Measurements from ENCODE around the gene OXSM.

The OXSM gene

DNA sequence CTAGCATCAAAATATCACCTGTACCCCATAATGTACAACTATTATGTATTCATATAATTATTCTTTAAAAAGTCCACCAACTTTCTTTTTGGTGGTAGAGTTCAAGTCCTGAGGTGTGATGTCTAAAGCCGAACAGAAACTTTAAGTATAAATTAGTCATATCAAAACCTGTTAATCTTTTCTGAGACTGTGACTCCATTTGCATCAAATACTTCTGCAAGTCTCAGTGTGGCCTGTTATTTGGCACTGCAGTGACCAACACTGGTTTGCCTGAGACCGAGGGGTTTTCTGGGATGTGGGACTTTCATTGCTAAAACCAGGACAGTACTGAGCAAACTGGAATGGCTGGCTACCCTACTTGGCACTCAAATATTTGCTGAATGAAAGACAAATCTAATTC lies 14.0 kb upstream of the OXSM start:
- Histone ChIP-seq H3K27me3 (ENCODE audit: low read depth, low read length) (no peaks in the 10 kb centered on the region), H3K36me3 (replicated peaks; ENCODE audit: low read depth, low read length) (peaks cover 79% of the 10 kb centered on the region), H3K4me1 (ENCODE audit: low read length) (peaks cover 39% of the 10 kb centered on the region), H4K20me1 (ENCODE audit: insufficient read depth, low read length) (peaks cover 46% of the 10 kb centered on the region), H3K4me3 (ENCODE audit: low read length) (peak overlapping the region; percentile 11; the same call in 1 of the 2 replicates), H3K9me3 (ENCODE audit: insufficient read depth, low read length) (peaks cover 7% of the 10 kb centered on the region), H3K9ac (ENCODE audit: low read length) (no peak overlapping the region), H3K79me2 (ENCODE audit: low read length) (peaks cover 33% of the 10 kb centered on the region), H3K27ac (ENCODE audit: low read length) (no peak overlapping the region), H3K4me2 (ENCODE audit: low read length) (peak overlapping the region; percentile 55), H2AFZ (ENCODE audit: low read depth, low read length) (no peak overlapping the region)
- TF ChIP-seq, protein P1, sequence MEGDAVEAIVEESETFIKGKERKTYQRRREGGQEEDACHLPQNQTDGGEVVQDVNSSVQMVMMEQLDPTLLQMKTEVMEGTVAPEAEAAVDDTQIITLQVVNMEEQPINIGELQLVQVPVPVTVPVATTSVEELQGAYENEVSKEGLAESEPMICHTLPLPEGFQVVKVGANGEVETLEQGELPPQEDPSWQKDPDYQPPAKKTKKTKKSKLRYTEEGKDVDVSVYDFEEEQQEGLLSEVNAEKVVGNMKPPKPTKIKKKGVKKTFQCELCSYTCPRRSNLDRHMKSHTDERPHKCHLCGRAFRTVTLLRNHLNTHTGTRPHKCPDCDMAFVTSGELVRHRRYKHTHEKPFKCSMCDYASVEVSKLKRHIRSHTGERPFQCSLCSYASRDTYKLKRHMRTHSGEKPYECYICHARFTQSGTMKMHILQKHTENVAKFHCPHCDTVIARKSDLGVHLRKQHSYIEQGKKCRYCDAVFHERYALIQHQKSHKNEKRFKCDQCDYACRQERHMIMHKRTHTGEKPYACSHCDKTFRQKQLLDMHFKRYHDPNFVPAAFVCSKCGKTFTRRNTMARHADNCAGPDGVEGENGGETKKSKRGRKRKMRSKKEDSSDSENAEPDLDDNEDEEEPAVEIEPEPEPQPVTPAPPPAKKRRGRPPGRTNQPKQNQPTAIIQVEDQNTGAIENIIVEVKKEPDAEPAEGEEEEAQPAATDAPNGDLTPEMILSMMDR (IDR thresholded peaks at IDR 0.05; ENCODE audit: low read depth, low read length), result no peak
- no peak for TF ChIP-seq EZH2phosphoT487 (IDR thresholded peaks at IDR 0.05; ENCODE audit: low read depth)

DNA sequence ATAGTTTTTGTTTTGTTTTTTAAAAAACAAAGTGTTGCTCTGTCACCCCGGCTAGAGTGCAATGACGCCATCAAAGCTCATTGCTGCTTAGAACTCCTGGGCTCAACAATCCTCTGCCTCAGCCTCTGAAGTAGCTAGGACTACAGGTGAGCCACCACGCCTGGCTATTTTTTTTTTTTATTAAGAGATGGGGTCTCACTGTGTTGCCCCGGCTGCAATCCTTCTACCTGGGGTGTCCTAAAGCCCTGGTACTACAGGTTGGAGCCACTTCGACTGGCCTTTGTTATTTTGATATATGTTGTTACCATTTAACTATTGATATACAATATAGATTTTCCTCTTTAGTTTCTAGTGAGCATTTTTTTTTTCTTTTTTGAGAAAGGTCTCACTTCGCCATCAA lies 9.3 kb upstream of the OXSM start:
- no peak overlapping the region for H3K27ac ChIP-seq (ENCODE audit: low read length)

GRCh38 chr3:25781145-25781757 lies 8.6 kb upstream of the OXSM start:
- Histone ChIP-seq H3K4me1 (ENCODE audit: low read length) (peaks cover 51% of the 10 kb centered on the region), H3K79me2 (ENCODE audit: low read length) (peaks cover 43% of the 10 kb centered on the region), H3K27ac (ENCODE audit: low read length) (peak overlapping the region; percentile 82), H3K27me3 (ENCODE audit: low read depth, low read length) (no peaks in the 10 kb centered on the region), H3K36me3 (replicated peaks; ENCODE audit: low read depth, low read length) (peaks cover 37% of the 10 kb centered on the region), H3K4me2 (ENCODE audit: low read length) (peak overlapping the region; percentile 88), H2AFZ (ENCODE audit: low read depth, low read length) (no peak overlapping the region), H4K20me1 (ENCODE audit: insufficient read depth, low read length) (peaks cover 50% of the 10 kb centered on the region), H3K9me3 (ENCODE audit: insufficient read depth, low read length) (no peaks in the 10 kb centered on the region), H3K4me3 (ENCODE audit: low read length) (peak overlapping the region; percentile 80), H3K9ac (ENCODE audit: low read length) (no peak overlapping the region)
- TF ChIP-seq, protein P1 (IDR thresholded peaks at IDR 0.05; ENCODE audit: low read depth, low read length), result no peak
- TF ChIP-seq EZH2phosphoT487 (IDR thresholded peaks at IDR 0.05; ENCODE audit: low read depth), result no peak

More for the DNA sequence above, 9.3 kb upstream of the OXSM start:
- Histone ChIP-seq H2AFZ (ENCODE audit: low read depth, low read length) (no peak overlapping the region), H3K4me2 (ENCODE audit: low read length) (0 out of 2 replicates have a peak overlapping the region, but pooled peaks have one; percentile 88), H4K20me1 (ENCODE audit: insufficient read depth, low read length) (peaks cover 52% of the 10 kb centered on the region), H3K9me3 (ENCODE audit: insufficient read depth, low read length) (no peaks in the 10 kb centered on the region), H3K4me1 (ENCODE audit: low read length) (peaks cover 57% of the 10 kb centered on the region), H3K36me3 (replicated peaks; ENCODE audit: low read depth, low read length) (peaks cover 44% of the 10 kb centered on the region), H3K9ac (ENCODE audit: low read length) (no peak overlapping the region), H3K79me2 (ENCODE audit: low read length) (peaks cover 43% of the 10 kb centered on the region), H3K27me3 (ENCODE audit: low read depth, low read length) (no peaks in the 10 kb centered on the region), H3K4me3 (ENCODE audit: low read length) (no peak overlapping the region)
- TF ChIP-seq, protein P1 (IDR thresholded peaks at IDR 0.05; ENCODE audit: low read depth, low read length), result no peak
- TF ChIP-seq EZH2phosphoT487 (IDR thresholded peaks at IDR 0.05; ENCODE audit: low read depth), result no peak

GRCh38 chr3:25781758-25782594 lies 7.9 kb upstream of the OXSM start:
- H4K20me1 ChIP-seq (ENCODE audit: insufficient read depth, low read length), result peaks cover 44% of the 10 kb centered on the region
- peak overlapping the region; percentile 82 for H3K27ac ChIP-seq (ENCODE audit: low read length)
- peaks cover 43% of the 10 kb centered on the region for H3K4me1 ChIP-seq (ENCODE audit: low read length)
- no peak overlapping the region for H2AFZ ChIP-seq (ENCODE audit: low read depth, low read length)
- H3K27me3 ChIP-seq (ENCODE audit: low read depth, low read length), result no peaks in the 10 kb centered on the region
- peaks cover 43% of the 10 kb centered on the region for H3K79me2 ChIP-seq (ENCODE audit: low read length)
- peak overlapping the region; percentile 80 for H3K4me3 ChIP-seq (ENCODE audit: low read length)
- peak overlapping the region; percentile 88 for H3K4me2 ChIP-seq (ENCODE audit: low read length)
- H3K36me3 ChIP-seq (replicated peaks; ENCODE audit: low read depth, low read length), result peaks cover 30% of the 10 kb centered on the region
- peak overlapping the region; percentile 91 for H3K9ac ChIP-seq (ENCODE audit: low read length)
- H3K9me3 ChIP-seq (ENCODE audit: insufficient read depth, low read length), result no peaks in the 10 kb centered on the region
- TF ChIP-seq EZH2phosphoT487 (IDR thresholded peaks at IDR 0.05; ENCODE audit: low read depth), result no peak
- TF ChIP-seq, protein P1 (IDR thresholded peaks at IDR 0.05; ENCODE audit: low read depth, low read length), result no peak

Data from OCI-LY3 (cell line).